BLaER1 treated with 17β-estradiol and CSF1 and Interleukin-3, amounts not matched to agents 10 nM and 100 nM (cell line): Measurements from ENCODE around the gene MYOM3.
A peak's percentile ranks its signal among the peaks of the same experiment; 100 is the strongest.

Experiments
- H3K27ac ChIP-seq, 11 experiments: shearing (Covaris generic); formaldehyde crosslinking; 2 replicates each; pipeline ENCODE4 v1.8.1; 2022
- H3K27me3 ChIP-seq, 11 experiments: shearing (Covaris generic); formaldehyde crosslinking; 2 replicates each; pipeline ENCODE4 v1.8.1; 2022
- H3K36me3 ChIP-seq, 11 experiments: shearing (Covaris generic); formaldehyde crosslinking; 2 replicates each; pipeline ENCODE4 v1.8.1; 2022
- H3K4me1 ChIP-seq, 10 experiments: shearing (Covaris generic); formaldehyde crosslinking; 2 replicates each; pipeline ENCODE4 v1.8.1; 2022
- H3K4me2 ChIP-seq, 11 experiments: shearing (Covaris generic); formaldehyde crosslinking; 2 replicates each; pipeline ENCODE4 v1.8.1; 2022
- H3K4me3 ChIP-seq, 10 experiments: shearing (Covaris generic); formaldehyde crosslinking; 2 replicates each; pipeline ENCODE4 v1.8.1; 2022
- H3K9ac ChIP-seq, 11 experiments: shearing (Covaris generic); formaldehyde crosslinking; 2 replicates each; pipeline ENCODE4 v1.8.1; 2022
- H3K9me3 ChIP-seq, 11 experiments: shearing (Covaris generic); formaldehyde crosslinking; replicated peaks in 1 of 11; 2 replicates each; pipeline ENCODE4 v1.8.1; 2022
- H4K20me1 ChIP-seq, 11 experiments: shearing (Covaris generic); formaldehyde crosslinking; 2 replicates each; pipeline ENCODE4 v1.8.1; 2022
- Cebpa-rat ChIP-seq, 11 experiments: shearing (Covaris generic); IDR thresholded peaks; 2 replicates each; pipeline ENCODE4 v1.8.1; 2022

The MYOM3 gene

GRCh38 chr1:24111262-24111995 lies 506 bp downstream of the MYOM3 start:
- peak overlapping the region in 9 of 11 experiments; percentile 42 to 79 (median 67); a peak in 14 of 22 replicates for H3K4me2 ChIP-seq
- H3K27ac ChIP-seq, result no peak overlapping the region
- no peaks in the 10 kb centered on the region for H4K20me1 ChIP-seq
- TF ChIP-seq Cebpa-rat (IDR thresholded peaks at IDR 0.05), result no peak
- H3K4me3 ChIP-seq, result no peak overlapping the region
- H3K36me3 ChIP-seq, result no peaks in the 10 kb centered on the region
- peaks cover 0 to 5% (median 0%) of the 10 kb centered on the region in 11 experiments; a peak in 1 of 22 replicates for H3K27me3 ChIP-seq
- peaks cover 11 to 29% (median 21%) of the 10 kb centered on the region in 10 experiments; a peak in 19 of 20 replicates for H3K4me1 ChIP-seq
- H3K9ac ChIP-seq, result no peak overlapping the region; a peak in 2 of 22 replicates
- no peaks in the 10 kb centered on the region for H3K9me3 ChIP-seq

GRCh38 chr1:24110642-24111261 lies 1.2 kb downstream of the MYOM3 start:
- no peaks in the 10 kb centered on the region for H3K9me3 ChIP-seq
- no peak for TF ChIP-seq Cebpa-rat (IDR thresholded peaks at IDR 0.05)
- H3K27ac ChIP-seq, result no peak overlapping the region
- H3K4me2 ChIP-seq, result no peak overlapping the region
- no peaks in the 10 kb centered on the region for H4K20me1 ChIP-seq
- no peaks in the 10 kb centered on the region for H3K36me3 ChIP-seq
- no peak overlapping the region for H3K4me3 ChIP-seq
- H3K4me1 ChIP-seq, result peaks cover 11 to 34% (median 26%) of the 10 kb centered on the region in 10 experiments; a peak in 19 of 20 replicates
- H3K27me3 ChIP-seq, result peaks cover 0 to 5% (median 0%) of the 10 kb centered on the region in 11 experiments; a peak in 1 of 22 replicates
- no peak overlapping the region for H3K9ac ChIP-seq

DNA sequence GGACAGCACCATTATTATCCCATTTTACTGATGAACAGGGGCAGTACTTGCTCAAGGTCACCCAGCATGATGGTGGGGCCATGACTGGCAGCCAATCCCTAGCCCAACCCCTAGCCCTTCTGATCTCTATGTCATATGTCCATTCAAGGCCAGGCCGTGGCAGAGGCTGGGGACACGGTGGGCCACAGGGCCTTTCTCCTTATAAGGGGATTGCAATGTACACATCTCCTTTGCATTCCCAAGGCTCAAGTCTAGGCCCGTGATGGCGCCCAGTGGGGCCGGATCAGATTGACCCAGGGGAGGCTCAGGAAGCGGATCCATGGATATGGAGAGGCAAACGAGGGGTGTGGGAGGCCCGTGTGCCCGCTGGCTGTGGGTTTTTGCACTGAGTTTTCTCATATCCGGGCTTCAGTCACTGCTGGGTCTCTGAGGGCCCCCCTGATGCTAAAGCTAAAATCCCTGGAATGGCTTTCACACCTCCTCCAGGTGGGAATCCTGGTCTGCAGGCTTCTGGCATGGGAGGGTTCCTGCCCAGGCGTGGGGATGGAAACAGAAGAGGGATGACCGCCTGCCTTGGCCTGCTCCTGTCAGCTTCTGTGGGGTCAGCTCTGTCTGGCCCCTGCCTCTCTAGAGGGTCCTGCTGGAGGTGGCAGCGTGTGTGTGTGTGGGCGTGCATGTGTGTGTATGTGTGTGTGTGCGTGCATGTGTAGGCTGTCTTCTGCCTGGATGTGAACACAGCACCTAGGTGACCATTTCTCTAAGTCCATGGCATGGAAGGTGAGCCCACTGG lies 2.1 kb downstream of the MYOM3 start:
- no peak overlapping the region for H3K27ac ChIP-seq
- H3K9ac ChIP-seq, result no peak overlapping the region
- peaks cover 17 to 43% (median 34%) of the 10 kb centered on the region in 10 experiments for H3K4me1 ChIP-seq
- no peak overlapping the region for H3K4me2 ChIP-seq
- no peaks in the 10 kb centered on the region for H3K36me3 ChIP-seq
- H3K4me3 ChIP-seq, result no peak overlapping the region
- H3K27me3 ChIP-seq, result peaks cover 0 to 5% (median 0%) of the 10 kb centered on the region in 11 experiments; a peak in 1 of 22 replicates
- TF ChIP-seq Cebpa-rat (IDR thresholded peaks at IDR 0.05), result no peak
- no peaks in the 10 kb centered on the region for H3K9me3 ChIP-seq
- H4K20me1 ChIP-seq, result no peaks in the 10 kb centered on the region

GRCh38 chr1:24109166-24109483 lies 2.8 kb downstream of the MYOM3 start:
- H3K9ac ChIP-seq, result 0 out of 22 replicates have a peak overlapping the region, but pooled peaks of 2 of the 11 experiments have one; percentile 13 to 34
- H3K27me3 ChIP-seq, result peaks cover 0 to 5% (median 0%) of the 10 kb centered on the region in 11 experiments; a peak in 1 of 22 replicates
- no peak overlapping the region for H3K4me3 ChIP-seq
- TF ChIP-seq Cebpa-rat (IDR thresholded peaks at IDR 0.05), result no peak
- no peak overlapping the region for H3K27ac ChIP-seq
- H4K20me1 ChIP-seq, result no peaks in the 10 kb centered on the region
- no peaks in the 10 kb centered on the region for H3K36me3 ChIP-seq
- H3K4me1 ChIP-seq, result peaks cover 17 to 50% (median 39%) of the 10 kb centered on the region in 10 experiments
- H3K4me2 ChIP-seq, result peak overlapping the region in 7 of 11 experiments; percentile 10 to 57 (median 39); a peak in 7 of 22 replicates
- no peaks in the 10 kb centered on the region for H3K9me3 ChIP-seq

DNA sequence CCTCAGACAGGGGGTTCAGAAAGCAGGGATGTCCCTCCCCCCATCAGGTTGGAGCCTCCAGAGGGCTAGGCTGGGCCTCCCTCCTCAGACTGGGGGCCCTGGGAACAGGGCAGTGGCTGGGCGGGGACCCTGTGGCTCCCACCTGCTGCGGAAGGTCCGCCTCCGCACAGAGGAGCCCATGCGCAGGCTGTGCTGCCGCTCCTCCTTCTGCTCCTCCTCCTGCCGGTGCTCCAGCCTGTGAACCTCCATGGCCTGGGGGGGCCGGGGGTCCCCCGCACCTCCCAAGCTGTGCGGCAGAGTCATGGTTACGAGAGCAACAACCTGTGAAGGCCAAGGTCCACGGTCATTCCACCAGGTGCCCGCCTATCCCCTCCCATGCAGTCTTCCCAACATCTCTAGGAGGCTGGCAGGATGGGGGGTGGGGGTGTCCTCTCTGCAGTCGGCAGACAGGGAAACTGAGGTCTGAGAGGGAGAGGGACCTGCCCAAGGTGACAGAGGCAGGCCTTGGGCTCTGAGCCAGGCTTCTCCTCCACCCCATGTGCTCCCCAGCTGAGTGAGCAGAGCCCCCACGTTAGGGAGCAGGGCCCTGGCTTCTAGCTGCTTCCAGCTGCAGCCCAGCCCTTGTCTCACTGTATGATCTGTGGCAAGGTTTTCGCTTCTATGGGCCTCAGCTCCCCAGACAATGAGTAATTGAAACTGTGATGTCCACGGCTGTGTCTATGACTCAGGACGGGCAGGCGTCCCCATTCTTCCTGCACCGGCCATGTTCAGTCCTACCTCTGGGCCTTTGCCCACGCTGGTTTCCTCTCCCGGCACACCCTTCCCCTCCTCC lies 3.4 kb downstream of the MYOM3 start:
- Histone ChIP-seq H3K27me3 (peaks cover 0 to 5% (median 0%) of the 10 kb centered on the region in 11 experiments; a peak in 1 of 22 replicates), H3K9me3 (no peaks in the 10 kb centered on the region), H3K9ac (peak overlapping the region in 4 of 11 experiments; percentile 3 to 34 (median 18); a peak in 1 of 22 replicates), H3K4me2 (peak overlapping the region in 7 of 11 experiments; percentile 10 to 57 (median 39); a peak in 11 of 22 replicates), H3K4me1 (peaks cover 17 to 55% (median 42%) of the 10 kb centered on the region in 10 experiments), H3K4me3 (no peak overlapping the region), H3K36me3 (no peaks in the 10 kb centered on the region), H4K20me1 (no peaks in the 10 kb centered on the region), H3K27ac (0 out of 22 replicates have a peak overlapping the region, but pooled peaks of 1 of the 11 experiments have one; percentile 3)
- no peak for TF ChIP-seq Cebpa-rat (IDR thresholded peaks at IDR 0.05)

DNA sequence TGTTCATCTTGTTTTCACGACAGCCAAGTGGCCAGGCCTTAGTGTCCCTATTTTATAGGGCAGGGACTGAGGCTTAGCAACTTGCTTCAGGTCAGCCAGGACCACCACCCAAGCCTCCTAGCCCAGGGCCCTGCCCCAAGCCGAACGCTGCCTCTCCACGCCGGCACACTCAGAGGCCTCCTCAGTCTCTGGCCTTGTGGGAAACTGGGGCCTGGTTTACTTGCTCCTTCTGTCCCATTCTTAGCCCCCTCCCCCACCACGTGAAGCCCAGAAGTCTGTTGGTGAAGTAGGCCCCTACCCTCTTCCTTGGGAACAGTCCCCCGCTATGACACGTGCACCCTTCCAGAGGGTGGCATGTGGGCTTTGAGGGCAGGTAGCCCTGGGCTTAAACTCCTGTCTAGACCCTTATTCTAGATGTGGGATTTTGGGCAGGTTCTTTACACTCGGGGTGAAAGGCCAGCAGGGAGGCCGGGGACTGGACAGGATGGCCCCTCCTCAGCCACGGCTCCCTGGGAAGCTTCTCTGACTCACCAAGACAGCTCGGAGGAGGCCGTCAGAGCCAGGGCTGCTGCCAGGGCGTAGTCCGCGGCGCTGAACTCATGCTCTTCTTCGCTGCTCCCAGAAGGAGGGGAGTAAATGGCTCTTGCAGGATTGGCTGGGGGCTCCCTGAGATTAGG lies 4.3 kb downstream of the MYOM3 start:
- Histone ChIP-seq H3K9ac (no peak overlapping the region), H3K27ac (0 out of 22 replicates have a peak overlapping the region, but pooled peaks of 1 of the 11 experiments have one; percentile 13), H3K27me3 (peaks cover 0 to 5% (median 0%) of the 10 kb centered on the region in 11 experiments; a peak in 1 of 22 replicates), H3K9me3 (no peaks in the 10 kb centered on the region), H3K36me3 (no peaks in the 10 kb centered on the region), H3K4me1 (peaks cover 13 to 60% (median 45%) of the 10 kb centered on the region in 10 experiments), H3K4me2 (no peak overlapping the region), H4K20me1 (no peaks in the 10 kb centered on the region), H3K4me3 (no peak overlapping the region)
- no peak for TF ChIP-seq Cebpa-rat (IDR thresholded peaks at IDR 0.05)

GRCh38 chr1:24105368-24106160 lies 6.4 kb downstream of the MYOM3 start:
- H3K27me3 ChIP-seq, result no peaks in the 10 kb centered on the region
- no peaks in the 10 kb centered on the region for H3K36me3 ChIP-seq
- peaks cover 12 to 67% (median 42%) of the 10 kb centered on the region in 10 experiments for H3K4me1 ChIP-seq
- H3K27ac ChIP-seq, result peak overlapping the region in 6 of 11 experiments; percentile 6 to 44 (median 18); a peak in 6 of 22 replicates
- TF ChIP-seq Cebpa-rat (IDR thresholded peaks at IDR 0.05), result no peak
- peak overlapping the region in 10 of 11 experiments; percentile 27 to 87 (median 69); a peak in 20 of 22 replicates for H3K4me2 ChIP-seq
- H3K9me3 ChIP-seq, result no peaks in the 10 kb centered on the region
- no peaks in the 10 kb centered on the region for H4K20me1 ChIP-seq
- H3K4me3 ChIP-seq, result no peak overlapping the region
- H3K9ac ChIP-seq, result peak overlapping the region in 5 of 11 experiments; percentile 7 to 52 (median 44); a peak in 8 of 22 replicates
